A673 (cell line): ENCODE results near the gene PFN3. TPM values are rescaled to one million over a fixed set of nuclear protein-coding genes. Genes with fewer than 3 reads are reported as not detected.
A peak's percentile ranks its signal among the peaks of the same experiment; 100 is the strongest.

ENCODE experiments used
- BruUV-seq: library from RNA; stranded (reverse); fragments of 400-500 nt; replicated peaks from 2 replicates; lab custom pipeline; 2021; lab: Mats Ljungman, UMichigan
- CTCF ChIA-PET: fragments of 300-600 bp; sonication (Branson Sonifier 250); formaldehyde crosslinking; loops from one replicate; lab custom pipeline; 2022; ENCODE audit warnings: antibody characterized with exemption; lab: Charles Lee
- POLR2A ChIA-PET: fragments of 300-600 bp; sonication (Branson Sonifier 250); formaldehyde crosslinking; loops from one replicate; lab custom pipeline; 2022; ENCODE audit warnings: antibody characterized with exemption; ENCODE audit not compliant: low non-redundant PET; lab: Charles Lee
- DNase-seq: peaks from one replicate; pipeline ENCODE4 v3.0.0-alpha.2; 2015; ENCODE audit warnings: low spot score
- H3K27ac ChIP-seq: fragments of 200-600 bp; sonication (generic); 2 replicates; pipeline ENCODE4 v1.5.1; 2016; ENCODE audit warnings: mixed run types, low read depth, mild to moderate bottlenecking, mixed read lengths, antibody characterized with exemption, low read length; ENCODE audit not compliant: poor library complexity, severe bottlenecking
- H3K27me3 ChIP-seq: fragments of 200-600 bp; sonication (generic); replicated peaks from 2 replicates; pipeline ENCODE4 v1.6.1; 2017; ENCODE audit warnings: mixed run types, low read depth, mild to moderate bottlenecking, mixed read lengths, antibody characterized with exemption, low read length; ENCODE audit not compliant: insufficient read depth, poor library complexity
- H3K36me3 ChIP-seq: fragments of 200-600 bp; sonication (generic); 2 replicates; pipeline ENCODE4 v1.6.1; 2016; ENCODE audit warnings: mixed run types, mild to moderate bottlenecking, mixed read lengths, antibody characterized with exemption, low read length; ENCODE audit not compliant: insufficient read depth, poor library complexity, severe bottlenecking
- H3K4me1 ChIP-seq: fragments of 200-600 bp; sonication (generic); 2 replicates; pipeline ENCODE4 v1.6.1; 2017; ENCODE audit warnings: mixed run types, mild to moderate bottlenecking, mixed read lengths, antibody characterized with exemption, low read length; ENCODE audit not compliant: insufficient read depth, poor library complexity, severe bottlenecking
- H3K4me3 ChIP-seq: fragments of 200-600 bp; sonication (generic); 2 replicates; pipeline ENCODE4 v1.5.1; 2016; ENCODE audit warnings: low read depth, mixed run types, mild to moderate bottlenecking, mixed read lengths, low read length; ENCODE audit not compliant: poor library complexity, severe bottlenecking
- H3K9me3 ChIP-seq: fragments of 200-600 bp; sonication (generic); 2 replicates; pipeline ENCODE4 v1.6.1; 2016; ENCODE audit warnings: mixed run types, low read depth, mild to moderate bottlenecking, mixed read lengths, antibody characterized with exemption, low read length; ENCODE audit not compliant: poor library complexity, severe bottlenecking
- CTCF ChIP-seq: fragments of 300-800, 200-600 bp; sonication (generic); conservative IDR thresholded peaks from 2 replicates; pipeline ENCODE4 v1.5.1; 2017; ENCODE audit warnings: low read depth, mild to moderate bottlenecking, antibody characterized with exemption, low read length, moderate library complexity, mixed read lengths
- EZH2 ChIP-seq: fragments of 200-600 bp; sonication (generic); IDR thresholded peaks from 2 replicates; pipeline ENCODE4 v1.6.1; 2017; ENCODE audit warnings: borderline replicate concordance, low read depth, mild to moderate bottlenecking, mixed read lengths, antibody characterized with exemption, low read length; ENCODE audit not compliant: poor library complexity, severe bottlenecking
- intact Hi-C: fragments of 100-400 bp; cut with micrococcal nuclease; formaldehyde crosslinking; loops from one replicate; pipeline ENCODE4 v1.10.0; 2022; ENCODE audit not compliant: unreplicated experiment
- total RNA-seq: library from RNA; stranded (reverse); gene quantifications from 2 replicates; pipeline ENCODE4 v1.2.3, GENCODE V29; 2021

PFN3 gene
- total RNA-seq, 1 experiment from 2014 or later, result not detected

- POLR2A ChIA-PET, result interaction anchor here (0.5 to 0.6 kb wide), 2 partner anchors 61 to 141 kb away, joined by 4 to 9 read pairs; no protein-coding TSS in a partner anchor
- H3K4me3 ChIP-seq, result peak overlapping the region; percentile 46
- H3K27ac ChIP-seq, result no peak overlapping the region
- BruUV-seq, result no TSS peak
- CTCF ChIA-PET, result interaction anchor here (0.7 to 2.1 kb wide), 3 partner anchors 14 to 53 kb away, joined by 3 to 7 read pairs (median 5); no protein-coding TSS in a partner anchor
- no peaks in the 10 kb centered on the region for H3K36me3 ChIP-seq
- TF ChIP-seq CTCF (no peak), EZH2 (no peak)
- no peaks in the 10 kb centered on the region for H3K9me3 ChIP-seq
- H3K27me3 ChIP-seq, result peaks cover 43% of the 10 kb centered on the region
- no peak for DNase-seq
- peaks cover 18% of the 10 kb centered on the region for H3K4me1 ChIP-seq
- intact Hi-C loops, result no loop called here
These were observed 4.2 kb upstream of the PFN3 start for GRCh38 chr5:177404641-177405179.

- POLR2A ChIA-PET, result no interaction called here
- peaks cover 44% of the 10 kb centered on the region for H3K27me3 ChIP-seq
- peak; percentile 62 for DNase-seq
These were observed 3.6 kb upstream of the PFN3 start for GRCh38 chr5:177403792-177404640.

More at GRCh38 chr5:177403792-177404640, 3.6 kb upstream of the PFN3 start:
- peak; percentile 52 for TF ChIP-seq CTCF
- TF ChIP-seq EZH2, result no peak
- H3K36me3 ChIP-seq, result no peaks in the 10 kb centered on the region
- no peaks in the 10 kb centered on the region for H3K9me3 ChIP-seq
- CTCF ChIA-PET, result interaction anchor here (0.7 to 2.1 kb wide), 3 partner anchors 13 to 53 kb away, joined by 3 to 7 read pairs (median 5); no protein-coding TSS in a partner anchor
- intact Hi-C loops, result no loop called here
- no peak overlapping the region for H3K27ac ChIP-seq
- BruUV-seq, result no TSS peak
- H3K4me3 ChIP-seq, result peak overlapping the region; percentile 46
- peaks cover 18% of the 10 kb centered on the region for H3K4me1 ChIP-seq
